D341Med (cell line): ENCODE measurements around the gene CCDC88B.

Experiments used
- DNase-seq: peaks from one replicate; pipeline ENCODE4 v3.0.0; 2012; ENCODE audit warnings: low spot score

The CCDC88B gene

GRCh38 chr11:64343767-64344559 is 4.0 kb downstream of the CCDC88B start:
- peak; percentile 65 for DNase-seq

- DNase-seq, result no peak
Measured at GRCh38 chr11:64344787-64345186, 4.8 kb downstream of the CCDC88B start.

GRCh38 chr11:64347193-64347867 is 7.3 kb downstream of the CCDC88B start:
- DNase-seq, result no peak

- no peak for DNase-seq
Measured at GRCh38 chr11:64348383-64349024, 8.5 kb downstream of the CCDC88B start.

DNA sequence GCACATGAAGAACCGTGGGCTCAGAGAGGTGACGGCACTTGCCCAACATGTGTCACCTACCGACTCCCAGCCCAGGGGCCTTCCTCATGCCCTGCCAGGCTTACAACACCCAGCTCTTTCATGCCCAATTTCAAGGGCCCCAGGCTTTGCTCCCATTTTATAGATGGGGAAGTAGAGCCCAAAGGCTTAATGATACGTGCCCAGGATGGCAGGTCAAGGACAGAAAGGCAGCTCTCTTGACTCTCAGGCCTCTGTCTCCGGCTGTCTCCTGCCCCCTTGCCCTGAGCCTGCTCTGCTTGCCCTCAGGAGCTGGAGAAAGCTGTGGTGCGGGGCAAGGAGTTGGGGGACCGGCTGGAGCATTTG is 9.0 kb downstream of the CCDC88B start:
- DNase-seq, result no peak

- no peak for DNase-seq
Measured at GRCh38 chr11:64349404-64349803, 9.4 kb downstream of the CCDC88B start.

- no peak for DNase-seq
Measured at GRCh38 chr11:64351136-64351631, 11.2 kb downstream of the CCDC88B start.

DNA sequence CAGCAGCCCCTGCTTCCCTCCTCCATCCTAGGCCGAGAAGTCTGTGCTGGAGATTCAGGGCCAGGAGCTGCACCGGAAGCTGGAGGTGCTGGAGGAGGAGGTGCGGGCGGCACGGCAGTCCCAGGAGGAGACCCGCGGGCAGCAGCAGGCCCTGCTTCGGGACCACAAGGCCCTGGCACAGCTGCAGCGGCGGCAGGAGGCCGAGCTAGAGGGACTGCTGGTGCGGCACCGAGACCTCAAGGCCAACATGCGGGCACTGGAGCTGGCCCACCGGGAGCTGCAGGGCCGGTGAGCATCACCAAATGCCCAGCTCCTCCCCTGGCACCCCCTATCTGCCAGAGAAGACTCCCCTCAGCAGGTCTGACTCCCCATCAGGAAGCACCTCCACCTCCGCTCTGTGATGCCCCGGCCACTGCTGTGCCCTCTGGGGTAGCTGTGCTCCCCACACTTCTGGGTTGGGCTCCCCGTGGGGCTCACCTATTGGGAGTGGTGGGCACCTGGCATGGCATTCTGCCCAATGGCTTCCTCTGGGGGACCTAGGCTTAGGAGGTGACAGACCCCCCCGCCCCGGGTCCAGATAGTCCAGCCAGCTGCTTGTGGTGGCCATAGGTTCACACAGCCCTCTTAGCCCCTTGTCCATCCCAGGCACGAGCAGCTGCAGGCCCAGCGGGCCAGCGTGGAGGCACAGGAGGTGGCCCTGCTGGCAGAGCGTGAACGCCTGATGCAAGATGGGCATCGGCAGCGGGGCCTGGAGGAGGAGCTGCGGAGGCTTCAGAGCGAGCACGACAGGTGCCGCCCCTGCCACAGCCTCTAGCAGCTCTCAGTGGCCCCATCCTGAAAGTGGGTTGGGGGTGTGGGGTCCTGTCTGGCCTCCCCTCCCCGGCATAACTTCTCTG is 12.3 kb downstream of the CCDC88B start:
- no peak for DNase-seq

DNA sequence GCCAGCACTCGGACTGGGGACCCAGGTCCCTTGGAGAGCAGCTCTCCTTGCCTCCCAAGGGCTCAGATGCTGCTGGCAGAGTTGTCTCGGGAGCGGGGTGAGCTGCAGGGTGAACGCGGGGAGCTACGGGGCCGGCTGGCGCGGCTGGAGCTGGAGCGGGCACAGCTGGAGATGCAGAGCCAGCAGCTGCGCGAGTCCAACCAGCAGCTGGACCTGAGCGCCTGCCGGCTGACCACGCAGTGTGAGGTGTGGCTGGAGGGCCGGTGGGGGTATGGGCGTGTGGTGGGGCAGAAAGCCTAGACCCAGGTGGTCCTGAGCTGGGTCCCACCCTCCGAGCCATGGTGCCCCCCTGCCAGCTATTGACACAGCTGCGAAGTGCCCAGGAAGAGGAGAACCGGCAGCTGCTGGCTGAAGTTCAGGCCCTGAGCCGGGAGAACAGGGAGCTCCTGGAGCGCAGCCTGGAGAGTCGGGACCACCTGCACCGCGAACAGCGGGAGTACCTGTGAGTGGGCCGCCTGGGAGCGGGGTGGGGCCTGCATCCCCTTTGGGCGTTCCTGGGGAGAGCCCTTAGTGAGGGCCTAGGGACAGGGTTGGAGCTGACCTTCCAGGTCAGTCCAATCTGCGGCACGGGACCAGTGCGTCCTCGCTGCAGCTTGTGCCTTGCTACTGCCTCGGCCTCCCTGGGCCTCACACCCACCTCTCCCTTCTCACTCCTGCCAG is 13.2 kb downstream of the CCDC88B start:
- DNase-seq, result no peak

DNA sequence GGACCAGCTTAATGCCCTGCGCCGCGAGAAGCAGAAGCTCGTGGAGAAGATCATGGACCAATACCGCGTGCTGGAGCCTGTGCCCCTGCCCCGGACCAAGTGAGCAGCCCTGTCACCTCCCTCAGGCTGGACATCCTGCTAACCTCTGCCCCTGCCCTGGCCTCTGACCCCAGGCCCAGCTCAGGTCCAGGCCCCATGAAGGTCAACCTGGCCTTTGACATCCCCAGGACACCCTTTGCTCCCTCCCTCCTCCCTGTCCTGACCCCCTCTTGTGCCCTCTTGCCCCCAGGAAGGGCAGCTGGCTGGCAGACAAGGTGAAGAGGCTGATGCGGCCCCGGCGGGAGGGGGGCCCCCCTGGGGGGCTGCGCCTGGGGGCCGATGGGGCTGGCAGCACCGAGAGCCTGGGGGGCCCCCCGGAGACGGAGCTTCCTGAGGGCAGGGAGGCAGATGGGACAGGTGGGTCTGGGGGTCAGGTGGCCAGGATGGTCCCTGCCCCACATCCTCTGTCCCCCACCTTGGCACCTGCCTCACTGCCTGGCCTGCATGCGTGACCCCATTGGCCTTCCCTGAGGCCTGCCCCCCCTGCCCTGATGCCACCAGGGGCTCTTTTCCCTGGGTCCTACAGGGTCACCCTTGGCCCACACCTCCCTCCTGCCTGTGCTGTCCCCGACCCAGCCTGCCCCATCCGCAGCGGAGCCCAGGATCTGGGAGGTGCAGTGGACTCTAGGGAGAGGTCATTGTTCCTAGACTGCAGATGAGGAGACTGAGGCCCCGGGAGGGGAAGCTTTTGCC is 13.9 kb downstream of the CCDC88B start:
- no peak for DNase-seq

DNA sequence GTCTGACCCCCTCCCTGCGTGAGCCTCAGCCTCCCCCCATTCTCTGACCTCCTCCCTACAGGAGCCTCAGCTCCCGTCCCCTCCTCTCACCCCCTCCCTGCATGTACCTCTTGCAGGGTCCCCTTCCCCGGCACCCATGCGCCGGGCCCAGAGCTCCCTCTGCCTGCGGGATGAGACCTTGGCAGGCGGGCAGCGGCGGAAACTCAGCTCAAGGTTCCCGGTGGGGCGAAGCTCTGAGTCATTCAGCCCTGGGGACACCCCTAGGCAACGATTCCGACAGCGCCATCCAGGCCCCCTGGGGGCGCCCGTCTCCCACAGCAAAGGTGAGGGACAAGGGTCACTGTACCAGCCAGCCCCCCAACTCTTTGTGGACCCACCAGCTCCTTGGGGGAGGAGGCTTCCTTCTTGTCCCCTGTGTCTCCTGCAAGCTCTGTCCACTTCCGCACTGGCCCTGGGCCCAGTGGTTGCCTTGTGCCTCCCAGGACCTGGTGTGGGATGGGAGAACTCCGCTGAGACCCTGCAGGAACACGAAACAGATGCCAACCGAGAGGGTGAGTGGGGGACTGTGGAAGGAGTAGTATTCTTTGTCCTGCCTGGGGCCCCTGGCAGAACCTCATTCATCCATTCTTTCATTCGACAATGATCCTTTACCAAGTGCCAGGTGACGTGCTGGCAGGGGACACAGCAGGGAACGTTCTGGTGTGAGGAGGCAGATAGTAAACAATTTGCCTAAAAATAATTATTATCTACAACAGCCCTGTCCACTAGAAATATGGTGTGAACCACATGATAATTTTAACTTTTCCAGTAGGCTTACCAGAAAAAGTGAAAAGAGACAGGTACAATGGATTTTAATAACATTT is 15.3 kb downstream of the CCDC88B start:
- DNase-seq, result peak; percentile 90

- peak; percentile 82 for DNase-seq
Measured at GRCh38 chr11:64356498-64357411, 16.8 kb downstream of the CCDC88B start.

DNA sequence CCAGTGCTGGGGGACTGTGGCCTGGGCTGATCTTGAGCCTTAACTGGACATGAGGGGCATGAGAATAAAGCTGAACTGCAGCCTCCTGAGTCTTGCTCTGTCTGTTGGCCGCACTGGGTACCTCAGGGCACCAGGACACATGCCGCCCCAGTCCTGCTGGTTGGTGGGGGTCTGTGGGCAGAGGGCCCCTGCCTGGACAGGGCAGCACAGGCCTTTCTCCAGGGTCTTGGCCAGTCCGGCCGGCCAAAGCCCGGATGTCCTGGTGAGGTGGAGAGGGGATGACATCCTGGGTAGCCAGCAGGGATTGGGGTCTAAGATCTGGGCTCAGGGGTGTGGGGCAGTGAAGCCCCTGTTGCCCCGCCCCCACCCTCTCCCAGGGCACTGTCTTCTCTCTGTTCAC is 17.4 kb downstream of the CCDC88B start:
- no peak for DNase-seq

DNA sequence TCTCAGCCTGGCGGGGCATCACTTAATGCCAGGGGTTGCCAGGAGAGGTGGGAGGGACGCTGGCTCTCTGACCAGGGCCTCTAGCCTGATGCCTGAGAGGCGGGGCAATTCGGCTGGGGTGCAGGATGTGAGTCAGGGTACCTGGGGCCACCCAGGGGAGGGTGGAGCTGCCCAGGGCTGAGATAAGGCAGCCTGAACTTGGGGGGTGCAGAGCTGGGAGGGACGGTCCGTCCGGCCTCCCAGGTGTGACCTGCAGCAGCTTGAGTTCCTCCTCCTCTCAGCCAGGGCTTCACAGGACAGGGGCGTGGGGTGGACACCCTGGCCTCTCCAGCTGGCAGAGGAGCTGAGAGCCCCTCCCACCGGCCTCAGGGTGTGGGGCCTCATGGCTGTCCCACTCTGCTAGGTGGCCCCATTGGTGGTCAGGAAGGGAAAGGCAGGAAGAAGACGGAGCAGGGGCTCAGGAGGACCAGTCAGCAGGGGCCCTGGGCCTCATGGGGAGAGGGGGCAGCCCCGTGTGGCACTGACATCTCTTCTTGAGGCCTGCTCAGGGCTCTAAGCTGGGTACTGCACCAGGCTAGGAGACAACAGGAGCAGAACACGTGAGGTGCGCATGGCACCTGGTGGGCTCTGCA is 18.0 kb downstream of the CCDC88B start:
- no peak for DNase-seq

DNA sequence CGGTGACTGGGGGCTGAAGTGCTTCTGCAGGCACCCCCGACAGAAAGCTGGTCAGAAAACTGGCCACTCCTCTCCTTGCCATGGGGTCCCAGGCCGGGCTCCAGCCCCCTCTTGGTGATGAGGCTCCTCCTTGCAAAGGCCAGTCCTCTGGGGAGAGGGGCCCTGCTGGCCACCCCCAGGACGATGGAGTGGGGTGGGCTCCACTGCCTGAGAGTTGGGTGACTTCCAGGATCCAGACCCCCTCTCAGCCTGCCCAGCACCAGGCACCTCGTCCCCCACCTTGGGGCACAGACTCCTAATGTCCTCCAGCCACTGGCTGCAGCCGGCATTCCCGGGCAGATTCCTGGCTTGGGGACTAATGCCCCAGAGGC is 18.5 kb downstream of the CCDC88B start:
- DNase-seq, result no peak

DNA sequence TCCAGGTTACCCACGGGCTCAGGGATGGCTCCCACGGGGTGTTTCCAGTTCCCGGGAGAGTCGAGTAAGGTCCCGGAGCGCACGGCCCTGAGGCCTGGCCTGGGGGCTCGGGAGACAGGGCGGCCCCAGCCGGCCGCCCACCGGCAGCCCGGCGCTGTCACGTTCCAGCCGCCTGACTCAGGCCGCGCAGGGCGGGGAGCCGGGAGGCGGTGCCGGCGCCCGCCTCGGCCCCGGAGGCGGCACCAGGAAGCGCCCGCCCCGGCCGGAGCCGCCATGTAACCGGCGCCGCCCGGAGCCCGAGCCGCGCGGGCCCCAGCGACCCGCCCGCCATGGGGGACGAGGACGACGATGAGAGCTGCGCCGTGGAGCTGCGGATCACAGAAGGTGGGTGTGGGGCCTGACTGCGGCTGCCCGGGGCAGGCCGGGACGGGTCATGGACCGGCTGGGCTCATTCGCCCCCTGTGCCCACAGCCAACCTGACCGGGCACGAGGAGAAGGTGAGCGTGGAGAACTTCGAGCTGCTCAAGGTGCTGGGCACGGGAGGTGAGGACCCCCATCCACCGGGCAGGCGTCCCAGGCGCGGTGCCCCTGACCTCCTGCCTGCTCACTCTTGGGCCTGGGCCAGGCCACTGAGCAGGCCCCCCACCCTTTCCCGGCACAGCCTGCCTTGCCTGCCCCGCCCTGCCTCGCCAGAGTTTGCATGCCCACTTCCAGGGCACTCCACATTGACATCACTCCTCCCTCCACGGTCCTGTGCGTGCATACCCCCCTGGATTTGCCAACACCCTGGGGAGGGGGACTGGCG is 19.1 kb downstream of the CCDC88B start, which contains the start of gene RPS6KA4:
Gene RPS6KA4 (plus strand): TSS at position 256 of the 805 bp plus-strand sequence. CDS start 74 bp downstream, at position 330.
- DNase-seq, result peak; percentile 82
